ENCODE results near the gene CHD1L. TPM values are rescaled to one million over a fixed set of nuclear protein-coding genes. Genes with fewer than 3 reads are reported as not detected.
"Not testable (repeated sequence)": the region's sequence is repeated elsewhere in the genome, so short reads cannot be mapped to it uniquely, and the experiment has no call there.

Gene CHD1L
- polyA plus RNA-seq, 6 donors from 2014 or later: 24.4 to 66.2 (median 40.6) TPM

DNA sequence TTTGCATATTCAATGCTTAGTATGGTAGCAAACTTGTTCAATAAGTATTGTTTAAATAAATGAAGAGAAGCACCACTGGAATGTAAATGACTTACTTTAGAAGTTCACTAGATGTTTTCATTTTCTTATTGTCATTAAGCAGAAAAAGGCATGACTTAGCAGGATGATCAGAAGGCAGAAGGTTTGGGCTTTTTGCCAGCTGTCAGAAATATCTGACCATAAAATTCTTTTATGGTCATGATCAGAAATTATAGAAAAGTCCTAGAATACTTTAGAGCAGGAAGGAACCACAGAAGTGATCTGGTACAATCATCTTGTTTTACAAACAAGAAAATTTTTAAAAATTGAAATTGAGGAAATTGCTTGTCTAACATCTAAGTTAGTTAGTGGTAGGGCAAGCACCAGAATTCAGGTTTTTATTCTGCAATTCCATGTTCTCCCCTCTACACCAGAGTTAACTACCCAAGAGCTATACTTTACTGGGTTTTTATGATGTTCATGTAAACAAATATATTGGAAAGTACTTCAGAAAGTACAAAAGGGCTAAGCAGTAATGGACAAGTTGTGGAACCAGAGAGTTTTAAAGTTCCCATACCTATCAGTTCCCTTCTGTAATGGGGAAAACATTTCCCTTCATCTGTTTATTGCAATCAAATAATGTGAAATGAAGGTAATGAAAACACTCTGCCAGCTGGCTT is 27.5 kb upstream of the CHD1L start:
- H3K36me3 Mint-ChIP-seq: peaks cover 6 to 7% of the 10 kb centered on the region in 2 donors
- H3K4me1 Mint-ChIP-seq: peaks cover 22 to 38% (median 35%) of the 10 kb centered on the region in 3 donors
- H3K9me3 Mint-ChIP-seq: no peaks in the 10 kb centered on the region
- ATAC-seq (ENCODE audit: low read depth in 2 of 2) (no peak), DNase-seq (no peak)
- H3K27me3 Mint-ChIP-seq: no peaks in the 10 kb centered on the region
- H3K27ac Mint-ChIP-seq: peak overlapping the region in 3 of 6 donors; percentile 13 to 92 (median 32)
- peak overlapping the region in 3 of 8 donors; percentile 24 to 73 (median 49) for H3K4me3 Mint-ChIP-seq

DNA sequence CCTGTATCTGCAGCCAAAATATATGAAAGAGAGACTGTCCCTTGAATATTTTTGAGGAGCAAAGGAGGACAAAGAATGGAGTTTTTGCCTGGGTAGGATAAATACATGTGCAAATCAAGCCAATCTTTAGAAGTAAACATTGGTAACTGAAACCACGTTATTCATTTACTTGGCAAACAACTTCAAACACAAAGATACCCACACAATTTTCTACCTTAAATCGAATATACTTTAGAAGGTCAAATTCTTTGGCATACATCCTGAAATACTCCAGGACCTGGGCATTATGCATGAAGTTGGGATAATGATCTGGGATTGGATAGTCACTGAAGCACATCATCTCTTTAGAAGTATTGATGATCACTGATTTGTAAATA is 27.0 kb upstream of the CHD1L start:
- H3K4me3 Mint-ChIP-seq: peak overlapping the region in 2 of 8 donors; percentile 13 to 49
- peaks cover 7 to 11% of the 10 kb centered on the region in 2 donors for H3K36me3 Mint-ChIP-seq

DNA sequence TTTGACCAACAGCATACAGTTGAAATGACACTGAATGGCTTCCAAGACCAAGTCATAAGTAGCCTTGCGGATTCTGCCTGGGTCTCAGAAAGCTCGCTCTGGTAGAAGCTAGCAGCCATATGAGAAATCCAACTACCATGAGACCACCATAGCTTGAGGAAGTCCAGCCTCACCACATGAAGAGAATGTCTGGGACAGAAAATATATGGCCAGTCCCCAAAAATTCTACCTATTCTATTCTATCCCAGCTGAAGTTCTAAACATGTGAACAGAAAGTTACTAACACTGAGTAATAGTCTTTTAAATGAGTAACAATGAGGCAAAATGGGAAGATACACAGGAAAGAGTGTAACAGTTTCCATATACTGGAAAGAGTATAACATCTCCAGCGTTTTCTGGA is 26.4 kb upstream of the CHD1L start:
- Mint-ChIP-seq H3K9me3 (no peaks in the 10 kb centered on the region), H3K4me3 (no peak overlapping the region), H3K27ac (peak overlapping the region in 4 of 6 donors; percentile 11 to 55 (median 37)), H3K36me3 (peaks cover 7 to 12% of the 10 kb centered on the region in 2 donors), H3K27me3 (no peaks in the 10 kb centered on the region), H3K4me1 (peaks cover 22 to 38% (median 35%) of the 10 kb centered on the region in 3 donors)
- ATAC-seq (ENCODE audit: low read depth in 2 of 2): no peak
- DNase-seq: no peak

More for the DNA sequence above, 27.0 kb upstream of the CHD1L start:
- ATAC-seq (ENCODE audit: low read depth in 2 of 2): no peak
- no peak for DNase-seq
- H3K27me3 Mint-ChIP-seq: no peaks in the 10 kb centered on the region
- H3K9me3 Mint-ChIP-seq: no peaks in the 10 kb centered on the region
- peaks cover 22 to 38% (median 35%) of the 10 kb centered on the region in 3 donors for H3K4me1 Mint-ChIP-seq
- H3K27ac Mint-ChIP-seq: peak overlapping the region in 3 of 6 donors; percentile 12 to 60 (median 13)

DNA sequence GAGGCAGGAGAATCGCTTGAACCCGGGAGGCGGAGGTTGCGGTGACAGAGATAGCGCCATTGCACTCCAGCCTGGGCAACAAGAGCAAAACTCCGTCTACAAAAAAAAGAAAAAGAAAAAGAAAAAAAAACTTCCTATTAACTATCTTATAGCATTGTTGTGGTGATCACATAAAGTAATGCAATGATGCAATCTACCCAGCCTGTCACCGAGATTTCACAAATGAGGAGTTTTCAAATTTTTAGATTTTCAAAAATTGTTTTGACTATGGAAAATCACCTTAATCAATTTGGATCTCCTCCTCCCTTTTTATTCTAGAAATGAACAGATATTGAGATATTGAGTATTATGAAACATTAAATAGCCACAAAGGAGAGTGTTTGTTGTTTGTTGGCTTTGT is 25.3 kb upstream of the CHD1L start:
- Mint-ChIP-seq H3K27ac (no peak overlapping the region), H3K36me3 (peaks cover 7 to 16% of the 10 kb centered on the region in 2 donors), H3K4me3 (peak overlapping the region in 1 of 8 donors; percentile 10), H3K9me3 (no peaks in the 10 kb centered on the region), H3K4me1 (peaks cover 23 to 41% (median 38%) of the 10 kb centered on the region in 3 donors), H3K27me3 (no peaks in the 10 kb centered on the region)
- no peak for DNase-seq
- no peak for ATAC-seq (ENCODE audit: low read depth in 2 of 2)

DNA sequence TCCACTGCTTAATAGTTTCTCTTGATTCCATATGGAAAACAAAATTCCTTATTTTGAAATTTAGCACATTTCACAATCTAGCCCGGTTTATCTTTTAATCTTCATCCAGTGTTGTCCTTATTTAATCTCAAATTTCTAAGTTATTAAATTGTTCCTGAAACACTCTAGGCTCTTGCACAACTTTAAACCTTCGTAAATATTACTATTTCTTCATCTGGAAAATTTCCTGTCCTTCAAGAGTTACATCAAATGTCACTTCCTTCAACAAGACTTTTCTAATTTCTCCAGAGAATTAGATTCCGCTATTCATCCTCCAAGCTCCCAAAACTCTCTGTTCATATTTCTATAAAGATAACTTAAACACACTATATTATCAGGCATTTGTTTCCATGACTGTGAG is 23.9 kb upstream of the CHD1L start:
- H3K9me3 Mint-ChIP-seq: no peaks in the 10 kb centered on the region
- H3K36me3 Mint-ChIP-seq: peaks cover 7 to 15% of the 10 kb centered on the region in 2 donors
- H3K4me1 Mint-ChIP-seq: peaks cover 22 to 36% (median 36%) of the 10 kb centered on the region in 3 donors
- ATAC-seq (ENCODE audit: low read depth in 2 of 2) (no peak), DNase-seq (no peak)
- H3K27me3 Mint-ChIP-seq: no peaks in the 10 kb centered on the region
- H3K4me3 Mint-ChIP-seq: no peak overlapping the region
- H3K27ac Mint-ChIP-seq: no peak overlapping the region

DNA sequence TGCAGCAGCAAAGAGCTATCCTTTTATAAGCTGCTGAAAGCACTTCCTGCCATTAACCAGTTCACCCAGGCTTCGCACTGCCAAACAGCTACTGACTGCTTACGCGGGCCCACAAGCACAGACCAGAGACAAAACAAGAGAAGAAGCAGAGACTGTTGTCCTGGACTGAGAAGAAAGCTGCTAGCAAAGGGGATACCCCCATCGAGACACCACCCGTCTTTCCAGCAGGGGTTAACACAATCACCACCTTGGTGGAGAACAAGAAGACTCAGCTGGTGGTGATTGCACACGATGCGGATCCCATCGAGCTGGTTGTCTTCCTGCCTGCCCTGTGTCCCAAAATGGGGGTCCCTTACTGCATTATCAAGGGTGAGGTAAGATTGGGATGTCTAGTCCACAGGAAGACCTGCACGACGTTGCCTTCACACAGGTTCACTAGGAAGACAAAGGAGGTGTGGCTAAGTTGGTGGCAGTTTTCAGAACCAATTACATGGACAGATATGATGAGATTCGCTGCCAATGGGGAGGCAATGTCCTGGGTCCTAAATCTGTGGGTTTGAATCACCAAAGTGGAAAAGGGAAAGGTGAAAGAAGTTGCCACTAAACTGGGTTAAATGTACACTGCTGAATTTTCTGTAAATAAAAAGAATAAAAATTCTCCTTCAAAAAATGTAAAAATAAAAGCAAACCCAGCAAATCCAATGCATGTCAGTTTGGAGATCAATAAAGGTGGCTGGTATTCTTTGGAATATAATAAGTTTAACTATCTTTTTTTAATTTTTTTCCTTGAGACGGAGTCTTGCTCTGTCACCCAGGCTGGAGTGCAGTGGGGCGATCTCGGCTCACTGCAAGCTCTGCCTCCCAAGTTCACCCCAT is 18.5 kb upstream of the CHD1L start:
- Mint-ChIP-seq H3K27me3 (no peaks in the 10 kb centered on the region), H3K4me3 (peak overlapping the region; percentile 80 to 100 (median 94)), H3K4me1 (peaks cover 32 to 43% (median 38%) of the 10 kb centered on the region in 3 donors), H3K36me3 (peaks cover 0 to 15% of the 10 kb centered on the region in 2 donors), H3K27ac (peak overlapping the region in 3 of 6 donors; percentile 27 to 67 (median 56)), H3K9me3 (peaks cover 0 to 4% (median 0%) of the 10 kb centered on the region in 7 donors)
- ATAC-seq (ENCODE audit: low read depth in 2 of 2) (no peak), DNase-seq (no peak)

DNA sequence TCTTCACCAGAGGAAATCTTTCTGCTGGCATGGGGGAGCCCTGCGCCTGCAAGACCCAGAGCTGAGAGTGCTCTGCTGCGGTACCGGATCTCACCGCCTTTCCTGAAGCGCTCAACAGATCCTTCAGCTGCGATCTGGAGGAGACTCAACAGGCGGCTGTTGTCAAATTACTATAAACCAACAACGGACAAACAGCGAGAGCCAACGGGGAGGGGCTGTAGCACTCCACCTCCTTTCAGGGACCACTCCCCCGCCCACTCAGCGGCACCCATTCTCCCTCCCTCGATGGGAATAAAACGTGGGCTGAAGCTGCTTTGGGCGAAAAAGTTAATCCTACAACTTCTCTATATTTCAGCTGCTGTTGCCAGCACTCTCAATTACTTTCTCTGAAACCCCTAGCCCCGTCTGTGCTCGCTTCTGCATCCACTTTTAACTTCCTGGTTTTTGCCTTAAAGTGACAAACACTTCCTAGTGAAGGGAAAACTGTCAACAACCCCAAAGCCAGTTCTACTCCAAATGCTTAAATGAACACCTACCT is 17.2 kb upstream of the CHD1L start, which contains the start of gene FMO5:
Gene FMO5, minus strand, starts transcription at position 147 of the 538 bp plus-strand sequence. CDS start 310 bp downstream, outside the sequence.
- ATAC-seq (ENCODE audit: low read depth in 2 of 2): peak; percentile 93 to 95
- H3K4me1 Mint-ChIP-seq: peaks cover 32 to 43% (median 38%) of the 10 kb centered on the region in 3 donors
- H3K27ac Mint-ChIP-seq: peak within 1 kb of the TSS; percentile 41 to 98 (median 94)
- peak; percentile 46 for DNase-seq
- no peaks in the 10 kb centered on the region for H3K27me3 Mint-ChIP-seq
- H3K4me3 Mint-ChIP-seq: peak within 1 kb of the TSS; percentile 89 to 100 (median 94)
- peaks cover 0 to 4% (median 0%) of the 10 kb centered on the region in 7 donors for H3K9me3 Mint-ChIP-seq
- H3K36me3 Mint-ChIP-seq: peaks cover 0 to 11% of the 10 kb centered on the region in 2 donors

DNA sequence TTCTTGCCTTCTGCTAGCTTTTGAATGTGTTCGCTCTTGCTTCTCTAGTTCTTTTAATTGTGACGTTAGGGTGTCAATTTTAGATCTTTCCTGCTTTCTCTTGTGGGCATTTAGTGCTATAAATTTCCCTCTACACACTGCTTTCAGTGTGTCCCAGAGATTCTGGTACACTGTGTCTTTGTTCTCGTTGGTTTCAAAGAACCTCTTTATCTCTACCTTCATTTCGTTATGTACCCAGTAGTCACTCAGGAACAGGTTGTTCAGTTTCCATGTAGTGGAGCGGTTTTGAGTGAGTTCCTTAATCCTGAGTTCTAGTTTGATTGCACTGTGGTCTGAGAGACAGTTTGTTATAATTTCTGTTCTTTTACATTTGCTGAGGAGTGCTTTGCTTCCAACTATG is 11.5 kb upstream of the CHD1L start:
- not testable (repeated sequence) for DNase-seq; H3K9me3 Mint-ChIP-seq; ATAC-seq (ENCODE audit: low read depth in 2 of 2); H3K4me3 Mint-ChIP-seq; H3K27ac Mint-ChIP-seq; H3K27me3 Mint-ChIP-seq; H3K4me1 Mint-ChIP-seq; H3K36me3 Mint-ChIP-seq

DNA sequence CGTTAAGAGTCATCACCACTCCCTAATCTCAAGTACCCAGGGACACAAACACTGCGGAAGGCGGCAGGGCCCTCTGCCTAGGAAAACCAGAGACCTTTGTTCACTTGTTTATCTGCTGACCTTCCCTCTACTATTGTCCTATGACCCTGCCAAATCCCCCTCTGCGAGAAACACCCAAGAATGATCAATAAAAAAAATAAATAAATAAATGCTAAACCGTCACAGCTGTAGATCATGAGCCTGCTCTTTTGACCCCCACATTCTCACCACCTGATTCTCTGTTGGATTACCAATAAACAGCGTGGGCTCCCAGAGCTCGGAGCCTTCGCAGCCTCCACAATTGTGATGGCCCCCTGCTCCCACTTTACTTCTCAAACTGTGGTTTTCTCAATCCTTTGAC is 8.6 kb upstream of the CHD1L start:
- not testable (repeated sequence) for DNase-seq; H3K4me3 Mint-ChIP-seq; H3K36me3 Mint-ChIP-seq; H3K4me1 Mint-ChIP-seq; ATAC-seq (ENCODE audit: low read depth in 2 of 2); H3K27me3 Mint-ChIP-seq; H3K27ac Mint-ChIP-seq; H3K9me3 Mint-ChIP-seq

DNA sequence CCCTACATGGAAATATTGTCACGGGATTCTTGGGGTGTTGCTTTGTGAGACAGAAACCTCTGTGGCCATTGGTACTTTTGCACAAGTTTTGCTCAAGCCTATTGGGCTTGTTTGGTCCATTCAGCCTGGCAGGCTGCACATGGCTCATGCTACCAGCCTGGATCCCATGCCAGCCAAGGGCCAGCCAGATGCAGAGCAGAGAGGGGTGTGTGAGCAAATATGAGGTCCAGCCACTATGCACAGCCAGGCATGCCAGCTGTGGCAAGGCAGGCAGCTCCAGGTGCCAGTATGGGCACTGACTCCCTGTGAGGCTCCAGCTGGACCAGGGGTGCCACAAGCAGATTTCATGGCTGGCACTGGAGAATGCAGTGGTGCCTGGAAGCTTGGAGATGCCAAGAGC is 6.7 kb upstream of the CHD1L start:
- Mint-ChIP-seq H3K36me3 (no peaks in the 10 kb centered on the region), H3K9me3 (peaks cover 0 to 3% (median 0%) of the 10 kb centered on the region in 7 donors), H3K27me3 (peaks cover 0 to 11% (median 3%) of the 10 kb centered on the region in 3 donors), H3K27ac (peak overlapping the region in 1 of 6 donors; percentile 33), H3K4me3 (peak overlapping the region in 1 of 8 donors; percentile 33), H3K4me1 (no peaks in the 10 kb centered on the region)
- ATAC-seq (ENCODE audit: low read depth in 2 of 2): no peak
- DNase-seq: no peak

DNA sequence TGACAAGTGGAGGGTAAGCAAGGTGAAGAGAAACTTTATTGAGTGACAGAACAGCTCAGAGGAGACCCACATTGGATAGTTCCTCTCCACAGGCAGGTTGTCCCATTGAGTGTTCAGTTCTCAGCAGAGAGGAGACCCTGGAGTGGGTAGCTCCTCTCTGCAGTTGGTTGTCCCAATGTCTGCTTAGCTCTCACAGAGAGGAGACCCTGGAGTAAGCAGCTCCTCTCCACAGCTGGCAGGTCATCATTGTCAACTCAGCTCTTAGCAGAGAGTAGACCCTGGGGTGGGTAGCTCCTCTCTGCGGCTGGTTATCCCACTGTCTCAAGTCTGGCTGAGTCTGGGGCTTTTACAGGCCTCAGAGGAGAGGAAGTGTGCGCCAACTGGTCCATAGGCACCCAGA is 6.0 kb upstream of the CHD1L start:
- Mint-ChIP-seq H3K27me3 (peaks cover 0 to 11% (median 3%) of the 10 kb centered on the region in 3 donors), H3K36me3 (no peaks in the 10 kb centered on the region), H3K4me1 (peaks cover 0 to 2% (median 0%) of the 10 kb centered on the region in 3 donors), H3K27ac (no peak overlapping the region), H3K9me3 (peaks cover 0 to 3% (median 0%) of the 10 kb centered on the region in 7 donors), H3K4me3 (no peak overlapping the region)
- DNase-seq (no peak), ATAC-seq (ENCODE audit: low read depth in 2 of 2) (no peak)

DNA sequence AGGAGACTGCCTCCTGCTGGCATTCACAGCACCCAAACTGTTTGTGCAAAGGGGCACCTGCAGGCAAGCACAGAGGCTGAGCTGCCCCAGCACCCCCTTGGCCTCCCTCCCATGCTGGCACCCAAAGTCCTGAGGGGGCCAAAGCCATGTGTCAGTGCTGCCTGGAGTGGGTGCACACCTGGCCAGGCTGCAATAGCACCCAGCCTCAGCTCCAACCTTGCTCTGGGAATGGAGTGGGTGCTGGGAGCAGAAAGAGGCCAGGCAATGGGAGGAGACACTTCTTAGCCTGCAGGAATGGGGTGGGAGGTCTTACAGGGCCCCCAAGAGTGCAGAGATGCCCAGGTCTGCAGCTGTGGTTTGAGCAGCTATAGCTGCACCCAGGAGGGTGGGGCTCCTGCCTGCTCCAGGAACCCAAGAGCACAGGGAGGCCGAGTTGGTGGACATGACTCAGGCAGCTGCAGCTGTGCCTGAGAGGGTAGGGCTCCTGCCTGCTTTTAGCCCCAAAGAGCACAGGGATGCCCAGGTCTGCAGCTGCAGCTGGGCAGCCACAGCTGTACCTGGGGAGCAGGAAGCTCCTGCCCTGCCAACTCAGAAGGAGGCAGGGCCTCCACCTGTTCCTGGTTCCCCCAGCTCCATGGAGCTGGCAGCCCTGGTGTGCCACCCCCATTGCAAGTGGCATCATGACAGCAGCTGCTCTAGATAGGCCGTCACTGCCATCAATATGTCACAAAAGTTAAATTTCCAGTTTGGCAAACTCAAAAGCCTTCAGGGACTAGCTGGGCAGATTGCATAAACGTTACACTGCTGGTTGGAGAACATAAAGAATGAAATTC is 5.3 kb upstream of the CHD1L start:
- Mint-ChIP-seq H3K4me3 (no peak overlapping the region), H3K9me3 (peaks cover 0 to 3% (median 0%) of the 10 kb centered on the region in 7 donors)

More for the DNA sequence above, 5.3 kb upstream of the CHD1L start:
- Mint-ChIP-seq H3K27me3 (peaks cover 0 to 11% (median 3%) of the 10 kb centered on the region in 3 donors), H3K27ac (peak overlapping the region in 1 of 6 donors; percentile 30), H3K36me3 (no peaks in the 10 kb centered on the region), H3K4me1 (peaks cover 3 to 6% (median 4%) of the 10 kb centered on the region in 3 donors)
- ATAC-seq (ENCODE audit: low read depth in 2 of 2) (no peak), DNase-seq (no peak)

All from naive B cell (primary cell).